Measurements from ENCODE around the gene SAPCD2. TPM values are rescaled to one million over a fixed set of nuclear protein-coding genes. Genes with fewer than 3 reads are reported as not detected.

Gene SAPCD2
- total and polyA plus RNA-seq, 9 of the 15 experiments (the other 6 are each of a cell fraction or from before 2014, with no cell fraction given) = 3.4 to 91.8 (median 18.8) TPM

GRCh38 chr9:137067860-137068538, 2.4 kb downstream of the SAPCD2 start (continued):
- TF ChIP-seq, protein P1, sequence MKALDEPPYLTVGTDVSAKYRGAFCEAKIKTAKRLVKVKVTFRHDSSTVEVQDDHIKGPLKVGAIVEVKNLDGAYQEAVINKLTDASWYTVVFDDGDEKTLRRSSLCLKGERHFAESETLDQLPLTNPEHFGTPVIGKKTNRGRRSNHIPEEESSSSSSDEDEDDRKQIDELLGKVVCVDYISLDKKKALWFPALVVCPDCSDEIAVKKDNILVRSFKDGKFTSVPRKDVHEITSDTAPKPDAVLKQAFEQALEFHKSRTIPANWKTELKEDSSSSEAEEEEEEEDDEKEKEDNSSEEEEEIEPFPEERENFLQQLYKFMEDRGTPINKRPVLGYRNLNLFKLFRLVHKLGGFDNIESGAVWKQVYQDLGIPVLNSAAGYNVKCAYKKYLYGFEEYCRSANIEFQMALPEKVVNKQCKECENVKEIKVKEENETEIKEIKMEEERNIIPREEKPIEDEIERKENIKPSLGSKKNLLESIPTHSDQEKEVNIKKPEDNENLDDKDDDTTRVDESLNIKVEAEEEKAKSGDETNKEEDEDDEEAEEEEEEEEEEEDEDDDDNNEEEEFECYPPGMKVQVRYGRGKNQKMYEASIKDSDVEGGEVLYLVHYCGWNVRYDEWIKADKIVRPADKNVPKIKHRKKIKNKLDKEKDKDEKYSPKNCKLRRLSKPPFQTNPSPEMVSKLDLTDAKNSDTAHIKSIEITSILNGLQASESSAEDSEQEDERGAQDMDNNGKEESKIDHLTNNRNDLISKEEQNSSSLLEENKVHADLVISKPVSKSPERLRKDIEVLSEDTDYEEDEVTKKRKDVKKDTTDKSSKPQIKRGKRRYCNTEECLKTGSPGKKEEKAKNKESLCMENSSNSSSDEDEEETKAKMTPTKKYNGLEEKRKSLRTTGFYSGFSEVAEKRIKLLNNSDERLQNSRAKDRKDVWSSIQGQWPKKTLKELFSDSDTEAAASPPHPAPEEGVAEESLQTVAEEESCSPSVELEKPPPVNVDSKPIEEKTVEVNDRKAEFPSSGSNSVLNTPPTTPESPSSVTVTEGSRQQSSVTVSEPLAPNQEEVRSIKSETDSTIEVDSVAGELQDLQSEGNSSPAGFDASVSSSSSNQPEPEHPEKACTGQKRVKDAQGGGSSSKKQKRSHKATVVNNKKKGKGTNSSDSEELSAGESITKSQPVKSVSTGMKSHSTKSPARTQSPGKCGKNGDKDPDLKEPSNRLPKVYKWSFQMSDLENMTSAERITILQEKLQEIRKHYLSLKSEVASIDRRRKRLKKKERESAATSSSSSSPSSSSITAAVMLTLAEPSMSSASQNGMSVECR (CRISPR knock-in tag; IDR thresholded peaks at IDR 0.05) = peak; percentile 53; the same call in 1 of the 2 replicates
- no peak for TF ChIP-seq ZNF274 (IDR thresholded peaks at IDR 0.05; ENCODE audit: borderline replicate concordance, low read depth, low read length)
- 0 out of 2 replicates have a peak, but pooled peaks have one; percentile 25 for TF ChIP-seq RBFOX2 (IDR thresholded peaks at IDR 0.05; ENCODE audit: low read depth, low read length)
- no peak; the same call in 1 of the 2 replicates for TF ChIP-seq MXI1 (IDR thresholded peaks at IDR 0.05; ENCODE audit: low read depth, low read length)
- peak; percentile 63; the same call in 1 of the 2 replicates for TF ChIP-seq MYC (IDR thresholded peaks at IDR 0.05; ENCODE audit: low read depth, low read length)
- no peak for TF ChIP-seq MYC (CRISPR knock-in tag; IDR thresholded peaks at IDR 0.05; ENCODE audit: borderline replicate concordance, low read depth)
- TF ChIP-seq RCOR1 (IDR thresholded peaks at IDR 0.05; ENCODE audit: borderline replicate concordance in 1 of 2, low read depth in 2 of 2, low read length in 2 of 2) = 0 out of 4 replicates have a peak, but pooled peaks of 1 of the 2 experiments have one; percentile 14
- peak; percentile 48; the same call in 1 of the 2 replicates for TF ChIP-seq SMAD4 (CRISPR knock-in tag; conservative IDR thresholded peaks at IDR 0.05)
- no peak for TF ChIP-seq RNF2 (IDR thresholded peaks at IDR 0.05)
- TF ChIP-seq TFAP4 (CRISPR knock-in tag; IDR thresholded peaks at IDR 0.05; ENCODE audit: borderline replicate concordance) = peak; percentile 48; the same call in 1 of the 2 replicates
- 0 out of 2 replicates have a peak, but pooled peaks have one; percentile 5 for TF ChIP-seq BHLHE40 (IDR thresholded peaks at IDR 0.05; ENCODE audit: low read length)
- TF ChIP-seq JUND (IDR thresholded peaks at IDR 0.05; ENCODE audit: borderline replicate concordance, low read depth, low read length) = peak; percentile 20; the same call in 1 of the 2 replicates
- TF ChIP-seq JUND (tag; IDR thresholded peaks at IDR 0.05; ENCODE audit: borderline replicate concordance, low read depth, low read length) = no peak
- peak; percentile 96; the same call in 1 of the 2 replicates for TF ChIP-seq ZBTB33 (CRISPR knock-in tag; IDR thresholded peaks at IDR 0.05)
- TF ChIP-seq TAF15 (IDR thresholded peaks at IDR 0.05; ENCODE audit: low read depth, low read length) = no peak
- TF ChIP-seq NCOA6 (IDR thresholded peaks at IDR 0.05) = no peak
- peak; percentile 70 for TF ChIP-seq MAX (CRISPR knock-in tag; IDR thresholded peaks at IDR 0.05)
- TF ChIP-seq YY1 (IDR thresholded peaks at IDR 0.05; ENCODE audit: borderline replicate concordance in 1 of 3, control insufficient read depth in 1 of 3, extremely low read depth in 1 of 3, insufficient read depth in 3 of 3, insufficient read length in 1 of 3, insufficient replicate concordance in 2 of 3, low read depth in 1 of 3, low read length in 2 of 3) = peak in 1 of 3 experiments; percentile 32
- peak in 1 of 2 experiments; percentile 23; a peak in 1 of 4 replicates for TF ChIP-seq HDAC1 (IDR thresholded peaks at IDR 0.05)

Measured in K562 (cell line).